ENCODE measurements around the gene TPST2. TPM values are rescaled to one million over a fixed set of nuclear protein-coding genes. Genes with fewer than 3 reads are reported as not detected.

The TPST2 gene
- total and polyA plus RNA-seq, 9 of the 15 experiments (the other 6 are each of a cell fraction or from before 2014, with no cell fraction given) = 14.2 to 123 (median 60.1) TPM

- Histone ChIP-seq H3K4me2 (ENCODE audit: insufficient read depth, low read length) (no peak overlapping the region), H3K36me3 (ENCODE audit: control insufficient read depth, insufficient read depth, low read length) (no peaks in the 10 kb centered on the region), H3K9me3 (replicated peaks; ENCODE audit: control insufficient read depth, insufficient read depth, low read depth, low read length) (no peaks in the 10 kb centered on the region), H3K27me3 (ENCODE audit: control insufficient read depth in 2 of 2, insufficient read depth in 2 of 2, low read length in 2 of 2) (no peaks in the 10 kb centered on the region), H4K20me1 (replicated peaks; ENCODE audit: control insufficient read depth, insufficient read depth, low read length) (no peaks in the 10 kb centered on the region), H3K9ac (ENCODE audit: insufficient read depth in 1 of 2, low read depth in 2 of 2, low read length in 2 of 2) (peak overlapping the region in 1 of 2 experiments; percentile 58; a peak in 2 of 4 replicates), H2AFZ (ENCODE audit: low read depth, low read length) (no peak overlapping the region), H3K4me1 (replicated peaks in 1 of 2; ENCODE audit: control insufficient read depth in 2 of 2, insufficient read depth in 2 of 2, low read length in 2 of 2) (peaks cover 11 to 13% of the 10 kb centered on the region in 2 experiments; a peak in 4 of 5 replicates), H3K4me3 (no peak overlapping the region), H3K27ac (ENCODE audit: extremely low read depth, low read depth, low read length) (no peak overlapping the region), H3K9me1 (ENCODE audit: control insufficient read depth, insufficient read depth, low read length) (no peaks in the 10 kb centered on the region), H3K79me2 (ENCODE audit: control insufficient read depth, insufficient read depth, low read length) (no peaks in the 10 kb centered on the region)
- DNase-seq (ENCODE audit: extremely low read depth in 1 of 4, low spot score in 3 of 4) = no peak
- ChIA-PET POLR2A (interaction anchor here (1.2 kb wide), 1 partner anchor 11 kb away, joined by 3 read pairs; no protein-coding TSS in a partner anchor), CTCF (ENCODE audit: low intra/inter-chr PET ratio) (no interaction called here)
- no peak for ATAC-seq
- WGBS (ENCODE audit: insufficient coverage, low coverage, missing lambda C conversion rate) = 51% methylated on average over 12 of the region's 12 CpGs
- BruUV-seq (replicated peaks) = no TSS peak
- intact Hi-C loops (cut with micrococcal nuclease) (no loop called here), in situ Hi-C loops (cut with MboI) (no loop called here)
- no peak for FAIRE-seq
- TF ChIP-seq TFAP4 (CRISPR knock-in tag; IDR thresholded peaks at IDR 0.05; ENCODE audit: borderline replicate concordance) = peak; percentile 29; the same call in 1 of the 2 replicates
- 0 out of 2 replicates have a peak, but pooled peaks have one; percentile 15 for TF ChIP-seq REST (IDR thresholded peaks at IDR 0.05; ENCODE audit: borderline replicate concordance)
- no peak for TF ChIP-seq REST (CRISPR knock-in tag; IDR thresholded peaks at IDR 0.05; ENCODE audit: low read depth)
- TF ChIP-seq TFE3 (CRISPR knock-in tag; IDR thresholded peaks at IDR 0.05) = peak; percentile 12; the same call in 1 of the 2 replicates
Observed at GRCh38 chr22:26610072-26610958, 20.4 kb upstream of the TPST2 start.
